ENCODE data around the gene TMEM115. TPM values are rescaled to one million over a fixed set of nuclear protein-coding genes. Genes with fewer than 3 reads are reported as not detected.

The TMEM115 gene
- total RNA-seq, 4 donors from 2014 or later = 60.7 to 85.3 (median 70.2) TPM

DNA sequence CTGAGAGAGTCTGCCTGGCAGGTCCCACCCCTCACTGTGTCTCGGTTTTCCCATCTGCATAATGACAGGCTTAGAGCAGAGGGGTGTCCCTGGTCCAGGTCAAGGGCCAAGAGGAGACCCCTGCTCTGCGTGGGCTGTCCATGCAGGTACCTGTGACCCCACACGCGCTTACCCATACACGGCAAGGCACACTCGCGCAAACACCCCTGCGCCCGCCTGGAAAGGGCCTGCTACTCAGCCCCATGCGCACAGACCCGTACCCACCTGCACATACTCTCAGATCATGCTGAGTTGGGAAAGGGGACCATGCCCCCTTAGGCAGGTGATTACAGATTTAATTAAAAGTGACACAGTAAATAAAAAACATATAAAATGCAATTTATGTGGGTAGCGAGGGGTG is 23.4 kb upstream of the TMEM115 start:
- 93% methylated on average over 12 of the region's 12 CpGs for WGBS
- TF ChIP-seq, protein P1, sequence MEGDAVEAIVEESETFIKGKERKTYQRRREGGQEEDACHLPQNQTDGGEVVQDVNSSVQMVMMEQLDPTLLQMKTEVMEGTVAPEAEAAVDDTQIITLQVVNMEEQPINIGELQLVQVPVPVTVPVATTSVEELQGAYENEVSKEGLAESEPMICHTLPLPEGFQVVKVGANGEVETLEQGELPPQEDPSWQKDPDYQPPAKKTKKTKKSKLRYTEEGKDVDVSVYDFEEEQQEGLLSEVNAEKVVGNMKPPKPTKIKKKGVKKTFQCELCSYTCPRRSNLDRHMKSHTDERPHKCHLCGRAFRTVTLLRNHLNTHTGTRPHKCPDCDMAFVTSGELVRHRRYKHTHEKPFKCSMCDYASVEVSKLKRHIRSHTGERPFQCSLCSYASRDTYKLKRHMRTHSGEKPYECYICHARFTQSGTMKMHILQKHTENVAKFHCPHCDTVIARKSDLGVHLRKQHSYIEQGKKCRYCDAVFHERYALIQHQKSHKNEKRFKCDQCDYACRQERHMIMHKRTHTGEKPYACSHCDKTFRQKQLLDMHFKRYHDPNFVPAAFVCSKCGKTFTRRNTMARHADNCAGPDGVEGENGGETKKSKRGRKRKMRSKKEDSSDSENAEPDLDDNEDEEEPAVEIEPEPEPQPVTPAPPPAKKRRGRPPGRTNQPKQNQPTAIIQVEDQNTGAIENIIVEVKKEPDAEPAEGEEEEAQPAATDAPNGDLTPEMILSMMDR (IDR thresholded peaks at IDR 0.05) = no peak
- TF ChIP-seq POLR2A (IDR thresholded peaks at IDR 0.05) (no peak), EP300 (IDR thresholded peaks at IDR 0.05) (no peak), POLR2AphosphoS5 (IDR thresholded peaks at IDR 0.05) (no peak)
- Histone ChIP-seq H3K4me1 (peaks cover 16% of the 10 kb centered on the region), H3K27ac (no peak overlapping the region), H3K36me3 (no peaks in the 10 kb centered on the region), H3K9me3 (no peaks in the 10 kb centered on the region), H3K27me3 (no peaks in the 10 kb centered on the region), H3K4me3 (no peak overlapping the region)
- DNase-seq (ENCODE audit: low spot score in 2 of 2) = no peak

DNA sequence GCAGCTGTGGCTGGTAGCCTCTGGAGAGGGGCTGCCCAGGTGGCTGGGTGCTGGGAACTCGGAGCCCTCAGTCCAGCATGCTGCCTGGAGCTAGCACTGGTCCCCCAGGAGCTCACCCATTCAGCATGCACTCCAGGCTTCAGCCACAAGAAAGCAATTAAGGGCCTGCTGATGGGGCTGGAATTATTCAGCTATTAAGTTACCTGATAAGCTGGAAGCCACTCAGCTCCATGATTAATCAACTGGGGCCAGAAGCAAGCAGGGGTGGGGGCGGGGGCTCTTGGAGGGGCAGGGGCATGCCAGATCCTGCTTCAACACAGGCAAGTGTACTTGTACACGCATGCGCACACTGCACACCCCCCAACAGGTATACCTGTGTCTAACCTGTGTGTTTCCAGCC is 22.1 kb upstream of the TMEM115 start:
- DNase-seq (ENCODE audit: low spot score in 2 of 2) = no peak
- H3K4me1 ChIP-seq = peaks cover 10% of the 10 kb centered on the region
- no peaks in the 10 kb centered on the region for H3K36me3 ChIP-seq
- no peaks in the 10 kb centered on the region for H3K27me3 ChIP-seq
- H3K27ac ChIP-seq = no peak overlapping the region
- WGBS = 52% methylated on average over 3 of the region's 4 CpGs
- no peaks in the 10 kb centered on the region for H3K9me3 ChIP-seq
- TF ChIP-seq POLR2A (IDR thresholded peaks at IDR 0.05) = no peak
- TF ChIP-seq EP300 (IDR thresholded peaks at IDR 0.05) = no peak
- TF ChIP-seq, protein P1 (IDR thresholded peaks at IDR 0.05) = no peak
- no peak for TF ChIP-seq POLR2AphosphoS5 (IDR thresholded peaks at IDR 0.05)
- H3K4me3 ChIP-seq = no peak overlapping the region

DNA sequence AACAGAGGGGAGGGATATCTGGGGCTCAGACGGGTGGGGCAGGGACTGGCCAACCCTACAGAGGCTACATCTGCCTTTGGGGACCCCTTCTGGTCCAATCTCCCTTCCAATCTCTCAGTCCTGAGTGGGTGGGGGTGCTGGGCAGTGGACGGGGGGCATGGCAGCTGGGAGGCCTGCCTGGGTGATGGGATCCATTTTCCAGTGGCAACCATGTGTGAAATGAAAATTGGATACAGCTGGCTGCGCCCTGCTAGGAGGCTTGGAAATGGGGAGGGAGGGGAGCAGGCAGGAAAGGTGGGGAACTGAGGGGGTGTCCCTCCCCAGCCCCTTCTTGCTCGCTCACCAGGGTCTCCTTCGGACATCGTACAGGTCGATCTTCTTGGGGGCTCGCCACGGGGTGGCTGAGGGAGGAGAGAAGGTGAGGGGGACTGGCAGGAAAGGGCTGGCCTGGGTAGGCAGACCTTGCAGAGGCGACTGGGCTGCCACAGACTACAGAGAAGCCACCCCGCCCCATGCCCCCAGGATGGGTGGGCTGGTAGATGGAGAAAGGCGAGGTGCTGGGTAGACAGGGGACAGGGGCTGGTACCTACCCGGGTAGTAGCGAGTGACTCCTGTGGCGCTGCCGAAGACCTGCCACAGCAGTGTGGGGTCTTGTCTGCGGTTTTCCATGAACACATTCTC is 21.2 kb upstream of the TMEM115 start:
- DNase-seq (ENCODE audit: low spot score in 2 of 2) = no peak
- WGBS = 85% methylated on average over 17 of the region's 17 CpGs
- H3K27ac ChIP-seq = no peak overlapping the region
- TF ChIP-seq POLR2A (IDR thresholded peaks at IDR 0.05) (no peak), EP300 (IDR thresholded peaks at IDR 0.05) (no peak), POLR2AphosphoS5 (IDR thresholded peaks at IDR 0.05) (no peak)
- TF ChIP-seq, protein P1 (IDR thresholded peaks at IDR 0.05) = no peak
- no peaks in the 10 kb centered on the region for H3K9me3 ChIP-seq
- no peaks in the 10 kb centered on the region for H3K36me3 ChIP-seq
- peaks cover 10% of the 10 kb centered on the region for H3K4me1 ChIP-seq
- no peaks in the 10 kb centered on the region for H3K27me3 ChIP-seq
- no peak overlapping the region for H3K4me3 ChIP-seq

DNA sequence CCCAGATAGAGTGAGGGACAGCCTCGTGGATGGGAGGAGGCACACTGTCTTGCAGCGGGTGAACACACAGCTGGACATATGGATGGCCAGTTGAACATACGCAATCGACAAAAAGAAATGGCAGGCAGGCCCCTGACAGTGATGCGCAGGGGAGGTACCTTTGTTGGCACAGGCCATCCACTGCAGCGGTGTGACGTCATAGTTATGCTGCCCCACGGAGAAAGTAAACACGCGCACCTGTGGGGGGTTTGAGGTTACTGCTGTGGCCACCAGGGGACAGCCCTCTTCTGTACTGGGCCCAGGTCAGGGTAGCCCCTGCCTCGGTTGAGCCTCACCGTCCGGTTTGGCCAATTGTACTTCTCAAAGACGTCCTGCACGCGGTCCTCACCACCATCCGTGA is 19.4 kb upstream of the TMEM115 start:
- WGBS = 90% methylated on average over 17 of the region's 17 CpGs
- no peaks in the 10 kb centered on the region for H3K27me3 ChIP-seq
- peaks cover 6% of the 10 kb centered on the region for H3K4me1 ChIP-seq
- no peak for TF ChIP-seq POLR2A (IDR thresholded peaks at IDR 0.05)
- TF ChIP-seq POLR2AphosphoS5 (IDR thresholded peaks at IDR 0.05) = no peak
- TF ChIP-seq, protein P1 (IDR thresholded peaks at IDR 0.05) = no peak
- H3K4me3 ChIP-seq = no peak overlapping the region
- H3K9me3 ChIP-seq = no peaks in the 10 kb centered on the region
- no peaks in the 10 kb centered on the region for H3K36me3 ChIP-seq
- DNase-seq (ENCODE audit: low spot score in 2 of 2) = no peak
- no peak overlapping the region for H3K27ac ChIP-seq

DNA sequence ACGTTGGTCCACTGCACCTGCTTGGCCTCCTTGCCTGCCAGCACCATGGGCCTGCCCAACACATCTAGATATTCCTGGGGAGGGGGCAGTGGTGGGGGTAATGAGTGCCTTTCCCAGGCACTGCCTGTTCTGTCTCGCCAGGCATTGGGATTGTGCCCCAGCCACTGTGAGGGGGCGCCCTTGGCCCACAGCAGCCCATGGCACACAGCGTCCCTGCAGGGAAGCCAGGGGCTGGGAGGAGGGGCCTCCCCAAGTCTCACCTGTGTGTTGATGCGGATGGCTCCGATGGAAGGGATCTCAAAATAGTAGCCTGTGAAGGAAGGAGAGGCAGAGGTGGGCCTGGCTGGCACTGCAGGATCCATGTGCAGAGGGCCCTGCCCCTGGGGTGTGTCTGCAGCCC is 18.7 kb upstream of the TMEM115 start:
- peaks cover 3% of the 10 kb centered on the region for H3K4me1 ChIP-seq
- H3K27ac ChIP-seq = no peak overlapping the region
- 77% methylated on average over 6 of the region's 6 CpGs for WGBS
- no peaks in the 10 kb centered on the region for H3K9me3 ChIP-seq
- no peaks in the 10 kb centered on the region for H3K27me3 ChIP-seq
- H3K4me3 ChIP-seq = no peak overlapping the region
- H3K36me3 ChIP-seq = no peaks in the 10 kb centered on the region
- no peak for DNase-seq (ENCODE audit: low spot score in 2 of 2)
- no peak for TF ChIP-seq POLR2A (IDR thresholded peaks at IDR 0.05)
- TF ChIP-seq, protein P1 (IDR thresholded peaks at IDR 0.05) = no peak
- TF ChIP-seq EP300 (IDR thresholded peaks at IDR 0.05) = no peak
- no peak for TF ChIP-seq POLR2AphosphoS5 (IDR thresholded peaks at IDR 0.05)
